HEK293 (cell line): Measurements from ENCODE around the gene TRIM9.

Source experiments
- MEIS1 ChIP-seq: sonication (generic); formaldehyde crosslinking; IDR thresholded peaks from 2 replicates; pipeline ENCODE4 v1.8.1; 2022; ENCODE audit warnings: missing genetic modification reagents, mild to moderate bottlenecking, borderline replicate concordance
- SP2 ChIP-seq: fragments of 450-650 bp; formaldehyde crosslinking; IDR thresholded peaks from 2 replicates; pipeline ENCODE4 v1.5.1; 2016; ENCODE audit warnings: missing biosample characterization, missing genetic modification characterization
- TCF7L2 ChIP-seq: IDR thresholded peaks from 2 replicates; pipeline ENCODE4 v1.6.1; 2011; ENCODE audit warnings: low read depth, mild to moderate bottlenecking, inconsistent platforms, low read length, moderate library complexity, borderline replicate concordance
- YY1 ChIP-seq: fragments of 450-650 bp; formaldehyde crosslinking; IDR thresholded peaks from 2 replicates; pipeline ENCODE4 v1.5.1; 2018; ENCODE audit warnings: missing biosample characterization, missing genetic modification characterization
- ZBTB8A ChIP-seq: fragments of 450-650 bp; formaldehyde crosslinking; IDR thresholded peaks from 2 replicates; pipeline ENCODE4 v1.5.1; 2016; ENCODE audit warnings: missing biosample characterization, missing genetic modification characterization
- ZNF157 ChIP-seq: fragments of 450-650 bp; formaldehyde crosslinking; IDR thresholded peaks from 2 replicates; pipeline ENCODE4 v1.5.1; 2016; ENCODE audit warnings: missing biosample characterization, missing genetic modification characterization
- ZNF23 ChIP-seq: fragments of 450-650 bp; formaldehyde crosslinking; IDR thresholded peaks from 2 replicates; pipeline ENCODE4 v1.5.1; 2016; ENCODE audit warnings: missing biosample characterization, missing genetic modification characterization, borderline replicate concordance
- ZNF24 ChIP-seq: fragments of 450-650 bp; formaldehyde crosslinking; IDR thresholded peaks from 2 replicates; pipeline ENCODE4 v1.5.1; 2016; ENCODE audit warnings: missing biosample characterization, missing genetic modification characterization
- ZNF549 ChIP-seq: fragments of 450-650 bp; IDR thresholded peaks from 2 replicates; pipeline ENCODE4 v1.5.1; 2018; ENCODE audit warnings: missing biosample characterization, missing genetic modification characterization, mild to moderate bottlenecking, inconsistent platforms, moderate library complexity
- ZNF707 ChIP-seq: fragments of 450-650 bp; formaldehyde crosslinking; IDR thresholded peaks from 2 replicates; pipeline ENCODE4 v1.5.1; 2016; ENCODE audit warnings: missing biosample characterization, missing genetic modification characterization
- ZNF777 ChIP-seq: fragments of 450-650 bp; formaldehyde crosslinking; IDR thresholded peaks from 2 replicates; pipeline ENCODE4 v1.5.1; 2017; ENCODE audit warnings: missing biosample characterization, missing genetic modification characterization, borderline replicate concordance
- TF ChIP-seq, protein P1 (sequence below): fragments of 450-650 bp; formaldehyde crosslinking; IDR thresholded peaks from 2 replicates; pipeline ENCODE4 v1.5.1; 2016; ENCODE audit warnings: missing biosample characterization, missing genetic modification characterization
- TF ChIP-seq, protein P2 (sequence below): fragments of 450-650 bp; formaldehyde crosslinking; IDR thresholded peaks from 2 replicates; pipeline ENCODE4 v1.5.1; 2017; ENCODE audit warnings: missing biosample characterization, missing genetic modification characterization
- TF ChIP-seq, protein P3 (sequence below): sonication (generic); formaldehyde crosslinking; IDR thresholded peaks from 2 replicates; pipeline ENCODE4 v1.8.1; 2022; ENCODE audit warnings: mild to moderate bottlenecking, moderate library complexity, missing genetic modification reagents

DNA sequence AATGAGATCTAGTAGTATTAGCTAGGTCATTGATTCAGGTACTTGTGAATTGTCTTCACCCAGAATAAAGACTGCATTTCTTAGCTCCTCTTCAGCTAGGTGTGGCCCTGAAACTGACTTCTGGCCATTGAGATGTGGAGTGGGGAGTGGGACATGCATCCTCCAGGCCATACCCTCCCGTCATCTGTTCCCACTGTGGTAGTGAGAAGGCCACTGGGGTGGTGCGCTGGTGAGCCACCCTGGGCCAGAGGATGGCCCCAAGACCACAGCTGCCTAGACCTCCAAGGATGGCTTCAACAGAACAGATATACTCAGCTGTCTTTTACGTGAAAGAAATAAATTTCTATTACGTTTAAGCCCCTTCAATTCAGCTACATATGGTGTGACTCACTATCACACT lies 36.5 kb downstream of the TRIM9 start:
- TF ChIP-seq TCF7L2 (no peak), YY1 (tag by site-specific recombination) (no peak), ZNF24 (tag by site-specific recombination) (no peak), ZNF549 (tag by site-specific recombination) (no peak), ZNF777 (no peak), ZNF707 (tag by site-specific recombination) (no peak), MEIS1 (CRISPR knock-in tag) (no peak), SP2 (tag by site-specific recombination) (no peak), ZBTB8A (tag by site-specific recombination) (no peak), ZNF23 (no peak), ZNF157 (tag by site-specific recombination) (no peak)
- TF ChIP-seq, protein P1, sequence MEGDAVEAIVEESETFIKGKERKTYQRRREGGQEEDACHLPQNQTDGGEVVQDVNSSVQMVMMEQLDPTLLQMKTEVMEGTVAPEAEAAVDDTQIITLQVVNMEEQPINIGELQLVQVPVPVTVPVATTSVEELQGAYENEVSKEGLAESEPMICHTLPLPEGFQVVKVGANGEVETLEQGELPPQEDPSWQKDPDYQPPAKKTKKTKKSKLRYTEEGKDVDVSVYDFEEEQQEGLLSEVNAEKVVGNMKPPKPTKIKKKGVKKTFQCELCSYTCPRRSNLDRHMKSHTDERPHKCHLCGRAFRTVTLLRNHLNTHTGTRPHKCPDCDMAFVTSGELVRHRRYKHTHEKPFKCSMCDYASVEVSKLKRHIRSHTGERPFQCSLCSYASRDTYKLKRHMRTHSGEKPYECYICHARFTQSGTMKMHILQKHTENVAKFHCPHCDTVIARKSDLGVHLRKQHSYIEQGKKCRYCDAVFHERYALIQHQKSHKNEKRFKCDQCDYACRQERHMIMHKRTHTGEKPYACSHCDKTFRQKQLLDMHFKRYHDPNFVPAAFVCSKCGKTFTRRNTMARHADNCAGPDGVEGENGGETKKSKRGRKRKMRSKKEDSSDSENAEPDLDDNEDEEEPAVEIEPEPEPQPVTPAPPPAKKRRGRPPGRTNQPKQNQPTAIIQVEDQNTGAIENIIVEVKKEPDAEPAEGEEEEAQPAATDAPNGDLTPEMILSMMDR: no peak
- TF ChIP-seq, protein P2, sequence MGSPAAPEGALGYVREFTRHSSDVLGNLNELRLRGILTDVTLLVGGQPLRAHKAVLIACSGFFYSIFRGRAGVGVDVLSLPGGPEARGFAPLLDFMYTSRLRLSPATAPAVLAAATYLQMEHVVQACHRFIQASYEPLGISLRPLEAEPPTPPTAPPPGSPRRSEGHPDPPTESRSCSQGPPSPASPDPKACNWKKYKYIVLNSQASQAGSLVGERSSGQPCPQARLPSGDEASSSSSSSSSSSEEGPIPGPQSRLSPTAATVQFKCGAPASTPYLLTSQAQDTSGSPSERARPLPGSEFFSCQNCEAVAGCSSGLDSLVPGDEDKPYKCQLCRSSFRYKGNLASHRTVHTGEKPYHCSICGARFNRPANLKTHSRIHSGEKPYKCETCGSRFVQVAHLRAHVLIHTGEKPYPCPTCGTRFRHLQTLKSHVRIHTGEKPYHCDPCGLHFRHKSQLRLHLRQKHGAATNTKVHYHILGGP (tag by site-specific recombination): no peak
- TF ChIP-seq, protein P3, sequence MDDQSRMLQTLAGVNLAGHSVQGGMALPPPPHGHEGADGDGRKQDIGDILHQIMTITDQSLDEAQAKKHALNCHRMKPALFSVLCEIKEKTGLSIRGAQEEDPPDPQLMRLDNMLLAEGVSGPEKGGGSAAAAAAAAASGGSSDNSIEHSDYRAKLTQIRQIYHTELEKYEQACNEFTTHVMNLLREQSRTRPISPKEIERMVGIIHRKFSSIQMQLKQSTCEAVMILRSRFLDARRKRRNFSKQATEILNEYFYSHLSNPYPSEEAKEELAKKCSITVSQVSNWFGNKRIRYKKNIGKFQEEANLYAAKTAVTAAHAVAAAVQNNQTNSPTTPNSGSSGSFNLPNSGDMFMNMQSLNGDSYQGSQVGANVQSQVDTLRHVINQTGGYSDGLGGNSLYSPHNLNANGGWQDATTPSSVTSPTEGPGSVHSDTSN (CRISPR knock-in tag): no peak
